ENCODE results near the gene SLC29A1. TPM values are rescaled to one million over a fixed set of nuclear protein-coding genes. Genes with fewer than 3 reads are reported as not detected.

Gene SLC29A1
- total and polyA plus RNA-seq, 9 of the 15 experiments (the other 6 are each of a cell fraction or from before 2014, with no cell fraction given), result 18.9 to 170 (median 57.7) TPM

DNA sequence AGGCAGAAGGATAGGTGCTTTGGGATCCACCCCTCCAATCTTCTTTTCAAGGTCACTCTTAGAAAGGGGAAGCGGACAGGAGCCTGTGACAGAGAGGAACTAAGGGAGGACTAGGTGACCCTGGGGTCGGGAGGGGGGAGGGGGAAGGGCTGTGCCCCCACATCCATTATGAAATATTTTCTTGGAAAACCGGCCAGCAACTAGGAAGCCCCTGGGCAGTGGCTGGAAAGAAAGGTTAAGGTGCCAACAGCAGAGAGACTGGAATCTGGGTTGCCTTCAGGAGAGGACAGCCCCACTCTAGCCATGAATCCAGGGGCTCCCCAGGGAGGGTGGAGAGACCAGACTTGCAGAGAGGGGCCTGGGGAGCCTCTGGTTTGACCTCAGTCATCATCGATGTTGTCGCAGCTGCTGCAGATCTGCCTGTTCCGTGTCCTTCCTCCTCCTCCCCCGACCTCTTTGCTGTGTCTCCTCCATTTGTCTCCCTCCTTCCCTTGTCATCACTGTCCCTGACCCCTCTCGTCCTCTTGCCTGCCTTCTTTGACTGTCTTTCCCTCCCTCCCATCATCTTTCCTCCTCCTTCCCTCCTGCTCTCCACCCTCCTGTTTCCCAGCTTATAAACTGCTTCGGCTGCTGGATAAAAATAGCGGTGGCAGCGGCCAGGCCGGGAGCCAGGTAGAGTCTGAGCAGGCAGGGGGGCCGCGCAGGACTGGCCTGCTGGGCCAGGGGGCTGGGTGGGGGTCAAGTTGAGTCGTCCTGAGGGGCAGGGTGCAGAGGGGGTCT lies 3.2 kb downstream of the SLC29A1 start (continued):
- TF ChIP-seq NRF1 (conservative IDR thresholded peaks at IDR 0.05 in 1 of 2, IDR thresholded peaks at IDR 0.05 in 1 of 2), result 0 out of 4 replicates have a peak, but pooled peaks of 1 of the 2 experiments have one; percentile 2
- TF ChIP-seq CBFA2T2 (conservative IDR thresholded peaks at IDR 0.05), result peak; percentile 59
- no peak for TF ChIP-seq KLF1 (tag; IDR thresholded peaks at IDR 0.05)
- no peak for TF ChIP-seq MXD1 (CRISPR knock-in tag; IDR thresholded peaks at IDR 0.05; ENCODE audit: borderline replicate concordance, poor library complexity, severe bottlenecking)
- TF ChIP-seq, protein P1, sequence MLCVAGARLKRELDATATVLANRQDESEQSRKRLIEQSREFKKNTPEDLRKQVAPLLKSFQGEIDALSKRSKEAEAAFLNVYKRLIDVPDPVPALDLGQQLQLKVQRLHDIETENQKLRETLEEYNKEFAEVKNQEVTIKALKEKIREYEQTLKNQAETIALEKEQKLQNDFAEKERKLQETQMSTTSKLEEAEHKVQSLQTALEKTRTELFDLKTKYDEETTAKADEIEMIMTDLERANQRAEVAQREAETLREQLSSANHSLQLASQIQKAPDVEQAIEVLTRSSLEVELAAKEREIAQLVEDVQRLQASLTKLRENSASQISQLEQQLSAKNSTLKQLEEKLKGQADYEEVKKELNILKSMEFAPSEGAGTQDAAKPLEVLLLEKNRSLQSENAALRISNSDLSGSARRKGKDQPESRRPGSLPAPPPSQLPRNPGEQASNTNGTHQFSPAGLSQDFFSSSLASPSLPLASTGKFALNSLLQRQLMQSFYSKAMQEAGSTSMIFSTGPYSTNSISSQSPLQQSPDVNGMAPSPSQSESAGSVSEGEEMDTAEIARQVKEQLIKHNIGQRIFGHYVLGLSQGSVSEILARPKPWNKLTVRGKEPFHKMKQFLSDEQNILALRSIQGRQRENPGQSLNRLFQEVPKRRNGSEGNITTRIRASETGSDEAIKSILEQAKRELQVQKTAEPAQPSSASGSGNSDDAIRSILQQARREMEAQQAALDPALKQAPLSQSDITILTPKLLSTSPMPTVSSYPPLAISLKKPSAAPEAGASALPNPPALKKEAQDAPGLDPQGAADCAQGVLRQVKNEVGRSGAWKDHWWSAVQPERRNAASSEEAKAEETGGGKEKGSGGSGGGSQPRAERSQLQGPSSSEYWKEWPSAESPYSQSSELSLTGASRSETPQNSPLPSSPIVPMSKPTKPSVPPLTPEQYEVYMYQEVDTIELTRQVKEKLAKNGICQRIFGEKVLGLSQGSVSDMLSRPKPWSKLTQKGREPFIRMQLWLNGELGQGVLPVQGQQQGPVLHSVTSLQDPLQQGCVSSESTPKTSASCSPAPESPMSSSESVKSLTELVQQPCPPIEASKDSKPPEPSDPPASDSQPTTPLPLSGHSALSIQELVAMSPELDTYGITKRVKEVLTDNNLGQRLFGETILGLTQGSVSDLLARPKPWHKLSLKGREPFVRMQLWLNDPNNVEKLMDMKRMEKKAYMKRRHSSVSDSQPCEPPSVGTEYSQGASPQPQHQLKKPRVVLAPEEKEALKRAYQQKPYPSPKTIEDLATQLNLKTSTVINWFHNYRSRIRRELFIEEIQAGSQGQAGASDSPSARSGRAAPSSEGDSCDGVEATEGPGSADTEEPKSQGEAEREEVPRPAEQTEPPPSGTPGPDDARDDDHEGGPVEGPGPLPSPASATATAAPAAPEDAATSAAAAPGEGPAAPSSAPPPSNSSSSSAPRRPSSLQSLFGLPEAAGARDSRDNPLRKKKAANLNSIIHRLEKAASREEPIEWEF (CRISPR knock-in tag; IDR thresholded peaks at IDR 0.05), result no peak
- TF ChIP-seq OTX1 (CRISPR knock-in tag; IDR thresholded peaks at IDR 0.05), result 0 out of 2 replicates have a peak, but pooled peaks have one; percentile 48
- no peak for TF ChIP-seq RBFOX2 (IDR thresholded peaks at IDR 0.05; ENCODE audit: low read depth, low read length)
- TF ChIP-seq ATF7 (IDR thresholded peaks at IDR 0.05), result no peak
- no peak for TF ChIP-seq TEAD4 (IDR thresholded peaks at IDR 0.05; ENCODE audit: low read length)
- TF ChIP-seq TEAD4 (CRISPR knock-in tag; IDR thresholded peaks at IDR 0.05; ENCODE audit: borderline replicate concordance), result no peak
- TF ChIP-seq ZEB2 (IDR thresholded peaks at IDR 0.05), result no peak
- TF ChIP-seq TBP (optimal IDR thresholded peaks at IDR 0.05; ENCODE audit: low read depth, low read length), result no peak
- TF ChIP-seq, protein P2, sequence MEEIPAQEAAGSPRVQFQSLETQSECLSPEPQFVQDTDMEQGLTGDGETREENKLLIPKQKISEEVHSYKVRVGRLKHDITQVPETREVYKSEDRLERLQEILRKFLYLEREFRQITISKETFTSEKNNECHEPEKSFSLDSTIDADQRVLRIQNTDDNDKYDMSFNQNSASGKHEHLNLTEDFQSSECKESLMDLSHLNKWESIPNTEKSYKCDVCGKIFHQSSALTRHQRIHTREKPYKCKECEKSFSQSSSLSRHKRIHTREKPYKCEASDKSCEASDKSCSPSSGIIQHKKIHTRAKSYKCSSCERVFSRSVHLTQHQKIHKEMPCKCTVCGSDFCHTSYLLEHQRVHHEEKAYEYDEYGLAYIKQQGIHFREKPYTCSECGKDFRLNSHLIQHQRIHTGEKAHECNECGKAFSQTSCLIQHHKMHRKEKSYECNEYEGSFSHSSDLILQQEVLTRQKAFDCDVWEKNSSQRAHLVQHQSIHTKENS (CRISPR knock-in tag; IDR thresholded peaks at IDR 0.05), result no peak
- TF ChIP-seq RB1 (IDR thresholded peaks at IDR 0.05; ENCODE audit: low read depth), result no peak
- TF ChIP-seq PHTF2 (CRISPR knock-in tag; IDR thresholded peaks at IDR 0.05), result no peak
- TF ChIP-seq DMBX1 (CRISPR knock-in tag; IDR thresholded peaks at IDR 0.05; ENCODE audit: borderline replicate concordance), result no peak
- no peak for TF ChIP-seq NR4A1 (CRISPR knock-in tag; IDR thresholded peaks at IDR 0.05)
- TF ChIP-seq NR4A1 (tag; IDR thresholded peaks at IDR 0.05), result no peak
- TF ChIP-seq FOS (IDR thresholded peaks at IDR 0.05; ENCODE audit: extremely low read depth, insufficient read length), result no peak
